SKM-1 (cell line): ENCODE results near the gene NCF2.

Experiments used
- DNase-seq: peaks from one replicate; lab custom pipeline; 2025; ENCODE audit not compliant: unreplicated experiment; lab: John Stamatoyannopoulos, UW

The NCF2 gene

GRCh38 chr1:183586926-183587325 lies 3.3 kb downstream of the NCF2 start:
- no peak for DNase-seq

GRCh38 chr1:183586455-183586854 lies 3.8 kb downstream of the NCF2 start:
- no peak for DNase-seq

- no peak for DNase-seq
These were observed 5.2 kb downstream of the NCF2 start for GRCh38 chr1:183585038-183585437.

GRCh38 chr1:183584147-183584546 lies 6.1 kb downstream of the NCF2 start:
- no peak for DNase-seq

- peak; percentile 72 for DNase-seq
These were observed 6.8 kb downstream of the NCF2 start for GRCh38 chr1:183583466-183583865.

GRCh38 chr1:183582021-183582713 lies 8.1 kb downstream of the NCF2 start:
- no peak for DNase-seq

GRCh38 chr1:183580281-183580682 lies 10.0 kb downstream of the NCF2 start:
- DNase-seq = peak; percentile 100

- no peak for DNase-seq
These were observed 11.4 kb downstream of the NCF2 start for GRCh38 chr1:183578856-183579255.

GRCh38 chr1:183577897-183578465 lies 12.3 kb downstream of the NCF2 start:
- no peak for DNase-seq

- no peak for DNase-seq
These were observed 13.7 kb downstream of the NCF2 start for GRCh38 chr1:183576537-183576936.

GRCh38 chr1:183575606-183576005 lies 14.7 kb downstream of the NCF2 start:
- DNase-seq = no peak

GRCh38 chr1:183572721-183573120 lies 17.5 kb downstream of the NCF2 start:
- no peak for DNase-seq

- no peak for DNase-seq
These were observed 18.5 kb downstream of the NCF2 start for GRCh38 chr1:183571678-183572268.

- no peak for DNase-seq
These were observed 19.8 kb downstream of the NCF2 start for GRCh38 chr1:183570451-183570850.

- DNase-seq = no peak
These were observed 20.5 kb downstream of the NCF2 start for GRCh38 chr1:183569801-183570200.

- DNase-seq = no peak
These were observed 21.1 kb downstream of the NCF2 start for GRCh38 chr1:183569141-183569540.

- peak; percentile 90 for DNase-seq
These were observed 21.9 kb downstream of the NCF2 start for GRCh38 chr1:183568176-183569021.

- peak; percentile 48 for DNase-seq
These were observed 22.7 kb downstream of the NCF2 start for GRCh38 chr1:183567584-183567983.

GRCh38 chr1:183566026-183566425 lies 24.2 kb downstream of the NCF2 start:
- no peak for DNase-seq

- no peak for DNase-seq
These were observed 25.0 kb downstream of the NCF2 start for GRCh38 chr1:183565261-183565660.

GRCh38 chr1:183562701-183563100 lies 27.6 kb downstream of the NCF2 start:
- no peak for DNase-seq

GRCh38 chr1:183559061-183559460 lies 31.2 kb downstream of the NCF2 start:
- DNase-seq = no peak
